Natural killer cell (primary cell): Measurements from ENCODE around the gene HIP1. TPM values are rescaled to one million over a fixed set of nuclear protein-coding genes. Genes with fewer than 3 reads are reported as not detected.

Experiments used
- ATAC-seq, 3 donors: fragments of 150-1000 bp in 2 of 3; fragments of 200-7000 bp in 1 of 3; cut with Tn5 transposase; 1 replicate in 1 of 3; 2 replicates in 2 of 3; pipeline ENCODE4 v1.10.0; 2021; ENCODE audit warnings: mild to moderate bottlenecking in 2 of 3, moderate library complexity in 2 of 3
- DNase-seq, 2 donors: peaks; one replicate each; pipeline versions ENCODE4 v3.0.0 to v3.0.0-alpha.2; 2013 to 2021; ENCODE audit warnings: mixed read lengths in 1 of 2
- H3K27ac ChIP-seq: one replicate; pipeline ENCODE4 v1.5.1; 2013; ENCODE audit warnings: mild to moderate bottlenecking, low read length
- H3K27me3 ChIP-seq: one replicate; pipeline ENCODE4 v1.6.1; 2013; ENCODE audit warnings: low read length; ENCODE audit not compliant: control insufficient read depth, insufficient read depth
- H3K36me3 ChIP-seq: one replicate; pipeline ENCODE4 v1.6.1; 2013; ENCODE audit warnings: low read length; ENCODE audit not compliant: control insufficient read depth, insufficient read depth
- H3K4me1 ChIP-seq: one replicate; pipeline ENCODE4 v1.6.1; 2013; ENCODE audit warnings: low read length; ENCODE audit not compliant: control insufficient read depth, insufficient read depth
- H3K4me3 ChIP-seq: one replicate; pipeline ENCODE4 v1.5.1; 2013; ENCODE audit warnings: low read length
- H3K9me3 ChIP-seq: one replicate; pipeline ENCODE4 v1.6.1; 2013; ENCODE audit warnings: low read length; ENCODE audit not compliant: control insufficient read depth, insufficient read depth
- H3K27ac Mint-ChIP-seq, 2 donors: one replicate each; pipeline ENCODE4 v1.8.0; 2022; ENCODE audit warnings: mild to moderate bottlenecking in 2 of 2, mixed read lengths in 2 of 2, moderate library complexity in 1 of 2
- H3K27me3 Mint-ChIP-seq, 2 donors: one replicate each; pipeline ENCODE4 v1.8.0; 2022; ENCODE audit warnings: low read depth in 2 of 2, mixed read lengths in 2 of 2
- H3K36me3 Mint-ChIP-seq: one replicate; pipeline ENCODE4 v1.8.0; 2022; ENCODE audit warnings: mixed read lengths
- H3K4me1 Mint-ChIP-seq, 2 donors: one replicate each; pipeline ENCODE4 v1.8.0; 2022; ENCODE audit warnings: mixed read lengths in 2 of 2
- H3K4me3 Mint-ChIP-seq: one replicate; pipeline ENCODE4 v1.8.0; 2022; ENCODE audit warnings: mild to moderate bottlenecking, moderate library complexity, mixed read lengths
- H3K9me3 Mint-ChIP-seq, 2 donors: one replicate each; pipeline ENCODE4 v1.8.0; 2022; ENCODE audit warnings: mixed read lengths in 2 of 2
- CTCF ChIP-seq: fragments of 200-600 bp; IDR thresholded peaks from one replicate; pipeline ENCODE4 v1.8.0; 2022; ENCODE audit warnings: antibody characterized with exemption
- WGBS: methylation state at CpG from one replicate; pipeline ENCODE4 v1.1.7; 2013; ENCODE audit warnings: missing lambda C conversion rate; ENCODE audit not compliant: insufficient coverage; 5-methylcytosine and 5-hydroxymethylcytosine counted together
- intact Hi-C: fragments of 100-400 bp; cut with micrococcal nuclease; formaldehyde crosslinking; loops from one replicate; pipeline ENCODE4 v1.14.2; 2022
- total RNA-seq, 4 donors: library from RNA; stranded (reverse); fragments of 120-200 nt in 1 of 4; gene quantifications; one replicate each; pipeline versions ENCODE4 v1.2.3 to v1.2.4, GENCODE V29; 2013 to 2022

Gene HIP1
- total RNA-seq, 3 donors from 2014 or later (not counting 1 experiment from before 2014, with no cell fraction given): 17.1 to 27.9 (median 23.1) TPM

DNA sequence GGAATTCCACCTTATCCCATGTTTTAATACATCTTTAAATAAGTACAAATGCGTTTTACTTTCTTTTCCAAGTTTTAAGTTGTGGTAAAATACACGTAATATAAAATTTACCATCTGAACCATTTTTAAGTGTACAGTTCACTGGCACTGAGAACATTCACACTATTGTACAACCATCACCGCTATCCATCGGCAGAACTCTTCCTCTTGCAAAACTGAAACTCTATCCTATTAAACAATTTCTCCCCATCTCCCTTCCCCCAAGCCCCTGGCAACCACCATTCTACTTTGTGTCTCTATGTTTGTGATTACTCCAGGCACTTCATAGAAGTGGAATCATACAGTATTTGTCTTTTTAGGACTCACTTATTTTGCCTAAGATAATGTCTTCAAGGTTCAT lies 33.8 kb downstream of the HIP1 start:
- ATAC-seq: no peak

DNA sequence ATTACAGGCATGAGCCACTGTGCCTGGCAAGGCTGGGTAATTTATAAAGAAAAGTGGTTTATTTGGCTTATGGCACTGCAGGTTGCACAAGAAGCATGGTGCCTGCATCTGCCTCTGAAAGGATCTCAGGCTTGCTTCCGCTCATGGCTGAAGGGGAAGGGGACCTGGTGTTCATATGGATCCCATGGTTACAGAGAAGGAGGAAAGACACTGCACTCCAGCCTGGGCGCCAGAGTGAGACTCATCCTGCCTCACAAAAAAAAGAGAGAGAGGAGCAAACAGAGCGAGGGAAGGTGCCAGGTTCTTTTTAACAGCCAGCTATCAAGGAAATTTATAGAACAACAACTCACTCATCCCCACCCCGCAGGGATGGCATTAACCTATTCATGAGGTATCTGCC lies 36.2 kb downstream of the HIP1 start:
- no peaks in the 10 kb centered on the region for H3K9me3 ChIP-seq
- H3K27ac Mint-ChIP-seq: no peak overlapping the region
- H3K36me3 Mint-ChIP-seq: no peaks in the 10 kb centered on the region
- no peak for DNase-seq
- H3K27ac ChIP-seq: no peak overlapping the region
- H3K27me3 ChIP-seq: no peaks in the 10 kb centered on the region
- H3K9me3 Mint-ChIP-seq: no peaks in the 10 kb centered on the region
- H3K4me3 ChIP-seq: no peak overlapping the region
- no peaks in the 10 kb centered on the region for H3K27me3 Mint-ChIP-seq
- no peaks in the 10 kb centered on the region for H3K36me3 ChIP-seq
- intact Hi-C loops: no loop called here
- 97% methylated on average over 3 of the region's 4 CpGs for WGBS
- TF ChIP-seq CTCF: no peak
- no peak overlapping the region for H3K4me3 Mint-ChIP-seq
- H3K4me1 Mint-ChIP-seq: peaks cover 24 to 25% of the 10 kb centered on the region in 2 donors
- peaks cover 13% of the 10 kb centered on the region for H3K4me1 ChIP-seq
- no peak for ATAC-seq

More for the DNA sequence above, 33.8 kb downstream of the HIP1 start:
- Mint-ChIP-seq H3K4me1 (peaks cover 5 to 11% of the 10 kb centered on the region in 2 donors), H3K9me3 (no peaks in the 10 kb centered on the region), H3K4me3 (no peak overlapping the region), H3K27me3 (no peaks in the 10 kb centered on the region), H3K27ac (no peak overlapping the region), H3K36me3 (no peaks in the 10 kb centered on the region)
- intact Hi-C loops: no loop called here
- Histone ChIP-seq H3K4me1 (peaks cover 6% of the 10 kb centered on the region), H3K27ac (no peak overlapping the region), H3K36me3 (no peaks in the 10 kb centered on the region), H3K9me3 (peaks cover 5% of the 10 kb centered on the region), H3K4me3 (no peak overlapping the region), H3K27me3 (no peaks in the 10 kb centered on the region)
- DNase-seq: no peak
- WGBS: 90% methylated on average over 4 of the region's 4 CpGs
- TF ChIP-seq CTCF: no peak

DNA sequence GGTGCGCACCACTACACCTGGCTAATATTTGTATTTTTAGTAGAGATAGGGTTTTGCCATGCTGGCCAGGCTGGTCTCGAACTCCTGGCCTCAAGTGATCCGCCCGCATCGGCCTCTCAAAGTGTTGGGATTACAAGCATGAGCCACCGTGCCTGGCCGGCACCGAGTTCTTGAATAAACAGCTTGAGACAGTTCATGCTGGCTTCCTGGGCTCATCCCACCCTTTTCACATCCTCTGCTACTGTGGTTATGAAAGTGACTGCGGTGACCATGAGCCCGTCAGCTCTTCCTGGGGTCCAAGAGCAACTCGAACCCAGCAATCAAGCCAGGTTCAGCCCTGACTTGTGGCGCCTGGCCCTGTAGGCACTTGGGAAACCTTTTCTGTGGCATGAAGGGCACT lies 38.7 kb downstream of the HIP1 start:
- Histone ChIP-seq H3K27me3 (no peaks in the 10 kb centered on the region), H3K36me3 (no peaks in the 10 kb centered on the region), H3K4me1 (peaks cover 13% of the 10 kb centered on the region), H3K9me3 (no peaks in the 10 kb centered on the region), H3K4me3 (no peak overlapping the region), H3K27ac (no peak overlapping the region)
- peaks cover 23 to 24% of the 10 kb centered on the region in 2 donors for H3K4me1 Mint-ChIP-seq
- no peak for TF ChIP-seq CTCF
- no peak for DNase-seq
- H3K36me3 Mint-ChIP-seq: no peaks in the 10 kb centered on the region
- WGBS: 76% methylated on average over 11 of the region's 12 CpGs
- intact Hi-C loops: no loop called here
- peak overlapping the region; percentile 55 for H3K4me3 Mint-ChIP-seq
- no peaks in the 10 kb centered on the region for H3K9me3 Mint-ChIP-seq
- peak in 1 of 3 donors; percentile 60 for ATAC-seq
- no peaks in the 10 kb centered on the region for H3K27me3 Mint-ChIP-seq
- peak overlapping the region; percentile 34 to 54 for H3K27ac Mint-ChIP-seq

GRCh38 chr7:75698358-75698757 lies 40.4 kb downstream of the HIP1 start:
- Histone ChIP-seq H3K4me1 (peaks cover 13% of the 10 kb centered on the region), H3K27me3 (no peaks in the 10 kb centered on the region), H3K36me3 (no peaks in the 10 kb centered on the region), H3K27ac (no peak overlapping the region), H3K9me3 (no peaks in the 10 kb centered on the region), H3K4me3 (no peak overlapping the region)
- Mint-ChIP-seq H3K4me3 (peak overlapping the region; percentile 42), H3K4me1 (peaks cover 24 to 25% of the 10 kb centered on the region in 2 donors), H3K27ac (no peak overlapping the region), H3K9me3 (no peaks in the 10 kb centered on the region), H3K27me3 (no peaks in the 10 kb centered on the region), H3K36me3 (no peaks in the 10 kb centered on the region)
- ATAC-seq: no peak
- no peak for DNase-seq
- intact Hi-C loops: no loop called here
- TF ChIP-seq CTCF: no peak
